Measurements from ENCODE around the gene SPTBN4.
A peak's percentile ranks its signal among the peaks of the same experiment; 100 is the strongest.
"Not testable (repeated sequence)": the region's sequence is repeated elsewhere in the genome, so short reads cannot be mapped to it uniquely, and the experiment has no call there.

Gene SPTBN4

GRCh38 chr19:40588110-40588854, 121.5 kb downstream of the SPTBN4 start:
- no peak for DNase-seq (ENCODE audit: low read depth in 2 of 2)

DNA sequence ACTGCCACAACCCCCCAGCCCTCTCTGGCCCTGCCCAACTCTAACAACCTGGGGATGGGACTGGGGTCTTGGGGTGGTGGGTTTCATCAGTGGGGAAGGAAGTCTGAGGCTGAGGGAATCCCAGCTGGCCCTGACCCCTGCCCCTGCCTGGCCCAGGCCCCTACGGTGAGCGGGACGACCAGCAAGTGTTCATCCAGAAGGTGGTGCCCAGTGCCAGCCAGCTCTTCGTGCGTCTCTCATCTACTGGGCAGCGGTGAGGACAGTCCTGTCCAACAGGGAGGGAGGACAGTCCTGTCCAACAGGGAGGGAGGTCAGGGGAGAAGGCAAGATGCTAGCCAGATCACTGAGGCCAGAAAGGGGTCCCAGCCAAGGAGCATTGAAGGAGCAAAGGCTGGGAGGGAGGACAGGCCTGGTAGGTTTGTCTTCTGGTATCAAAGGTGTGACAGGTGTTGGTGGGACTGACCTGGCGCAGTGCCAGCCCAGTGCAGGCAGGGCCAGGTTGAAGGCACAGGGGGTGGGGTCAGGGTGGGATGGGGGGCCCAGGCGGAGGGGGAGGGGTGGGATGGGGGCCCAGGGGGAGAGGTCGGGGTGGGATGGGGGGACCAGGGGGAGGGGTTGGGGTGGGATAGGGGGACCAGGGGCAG, 122.2 kb downstream of the SPTBN4 start:
- DNase-seq (ENCODE audit: low read depth in 2 of 2) = no peak

DNA sequence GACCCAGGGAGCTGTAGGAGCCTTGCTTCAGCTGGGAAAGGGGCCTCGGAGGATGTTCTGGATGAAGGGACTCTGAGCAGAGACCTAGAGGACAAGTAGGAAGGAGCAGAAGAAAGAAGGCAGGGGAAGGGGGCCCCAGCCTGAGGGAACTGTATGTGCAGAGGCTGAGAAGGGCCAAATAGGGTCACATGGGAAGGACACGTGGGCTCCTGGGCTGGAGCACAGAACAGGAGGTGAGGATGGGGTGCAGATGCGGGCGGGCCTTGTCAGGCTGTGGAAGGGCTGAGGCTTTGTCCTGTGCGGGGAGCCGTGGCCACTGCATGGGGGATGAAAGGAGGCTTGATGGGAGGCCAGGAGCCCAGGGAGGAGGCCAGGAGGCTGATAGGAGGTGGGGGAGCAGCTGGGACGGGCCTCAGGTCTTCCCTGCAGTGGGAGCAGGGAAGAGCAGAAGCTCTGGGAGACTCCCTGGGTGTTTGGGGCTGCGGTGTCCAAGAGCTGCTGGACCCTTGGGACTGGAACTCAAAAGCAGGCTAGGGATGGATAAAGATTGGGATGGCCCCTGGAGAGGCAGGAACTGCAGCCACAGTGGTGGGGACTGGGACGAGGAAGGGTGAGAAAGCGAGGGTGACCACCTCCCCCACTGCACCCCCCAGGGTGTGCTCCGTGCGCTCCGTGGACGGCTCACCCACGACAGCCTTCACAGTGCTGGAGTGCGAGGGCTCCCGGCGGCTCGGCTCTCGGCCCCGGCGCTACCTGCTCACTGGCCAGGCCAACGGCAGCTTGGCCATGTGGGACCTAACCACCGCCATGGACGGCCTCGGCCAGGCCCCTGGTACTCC, 123.0 kb downstream of the SPTBN4 start:
- no peak for DNase-seq (ENCODE audit: low read depth in 2 of 2)

- DNase-seq (ENCODE audit: low read depth in 2 of 2) = no peak
Measured at GRCh38 chr19:40590464-40591265, 123.9 kb downstream of the SPTBN4 start.

- DNase-seq (ENCODE audit: low read depth in 2 of 2) = not testable (repeated sequence)
Measured at GRCh38 chr19:40591724-40592123, 124.9 kb downstream of the SPTBN4 start.

- no peak for DNase-seq (ENCODE audit: low read depth in 2 of 2)
Measured at GRCh38 chr19:40592170-40592569, 125.4 kb downstream of the SPTBN4 start.

DNA sequence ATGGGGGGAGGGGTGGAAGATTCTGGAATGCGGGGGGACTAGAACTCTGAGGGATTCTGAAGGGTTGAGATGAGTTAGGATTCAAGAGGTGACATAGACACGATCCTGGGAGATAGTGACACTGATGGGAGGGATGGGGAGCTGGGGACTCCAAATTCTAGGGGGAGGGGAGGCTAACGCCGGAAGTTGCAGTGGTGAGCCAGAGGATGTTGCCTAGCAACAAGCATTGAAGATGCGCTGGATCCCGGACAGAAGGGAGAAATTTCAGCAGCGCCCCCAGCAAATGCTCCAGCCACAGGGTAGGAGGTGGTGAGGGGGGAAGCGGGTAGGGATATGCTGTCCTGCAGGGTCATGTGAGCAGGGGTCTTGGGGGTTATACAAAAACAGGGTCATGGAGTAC, 127.5 kb downstream of the SPTBN4 start:
- DNase-seq (ENCODE audit: low read depth in 2 of 2) = no peak

DNA sequence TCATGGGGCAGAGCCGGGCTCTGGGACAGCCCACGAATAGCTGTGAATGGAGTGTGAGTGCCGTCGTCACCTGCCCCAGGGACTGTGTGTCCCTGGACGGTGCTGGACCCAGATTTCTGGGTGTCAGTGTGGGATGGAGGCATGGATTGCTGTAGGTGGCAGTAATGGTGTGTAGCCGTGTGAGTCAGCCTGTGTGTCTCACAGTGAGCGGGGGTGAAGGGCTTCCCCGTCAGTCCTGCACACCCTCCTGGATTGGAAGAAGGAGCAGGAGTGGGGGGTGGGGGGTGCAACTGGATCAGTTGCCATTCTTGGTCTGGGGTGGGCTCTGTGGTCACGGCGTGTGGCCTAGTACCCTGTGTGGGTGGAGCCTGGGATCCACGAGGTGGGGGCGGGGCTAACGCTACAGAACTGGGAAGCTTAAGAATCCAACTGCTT, 127.9 kb downstream of the SPTBN4 start:
- no peak for DNase-seq (ENCODE audit: low read depth in 2 of 2)

- DNase-seq (ENCODE audit: low read depth in 2 of 2) = no peak
Measured at GRCh38 chr19:40596608-40597328, 130.0 kb downstream of the SPTBN4 start.

DNA sequence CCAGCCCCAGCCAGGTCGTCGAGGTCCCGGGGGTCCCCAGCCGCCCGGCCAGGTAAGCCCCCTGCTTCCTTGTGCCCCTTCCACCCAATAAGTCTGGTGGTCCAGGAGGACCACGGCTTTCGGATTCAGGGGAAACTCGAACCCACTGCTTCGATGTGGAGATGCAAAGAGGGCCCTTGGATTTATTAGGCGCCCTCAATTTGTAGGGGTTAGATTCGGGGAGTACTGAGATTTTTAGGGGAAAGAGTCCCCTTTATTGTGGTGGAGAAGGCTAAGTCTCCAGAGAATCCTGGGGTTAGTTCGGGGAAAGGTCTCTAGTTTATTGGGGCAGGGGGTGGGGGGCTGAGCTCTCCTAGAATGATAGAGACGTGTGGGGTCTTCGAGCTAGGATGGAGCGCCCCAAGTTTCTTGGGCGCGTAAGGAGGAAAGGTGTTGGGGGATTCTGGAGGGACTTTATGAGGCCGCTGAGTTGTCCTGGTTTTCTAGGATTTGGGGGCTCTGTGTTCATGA, 130.6 kb downstream of the SPTBN4 start:
- DNase-seq (ENCODE audit: low read depth in 2 of 2) = no peak

DNA sequence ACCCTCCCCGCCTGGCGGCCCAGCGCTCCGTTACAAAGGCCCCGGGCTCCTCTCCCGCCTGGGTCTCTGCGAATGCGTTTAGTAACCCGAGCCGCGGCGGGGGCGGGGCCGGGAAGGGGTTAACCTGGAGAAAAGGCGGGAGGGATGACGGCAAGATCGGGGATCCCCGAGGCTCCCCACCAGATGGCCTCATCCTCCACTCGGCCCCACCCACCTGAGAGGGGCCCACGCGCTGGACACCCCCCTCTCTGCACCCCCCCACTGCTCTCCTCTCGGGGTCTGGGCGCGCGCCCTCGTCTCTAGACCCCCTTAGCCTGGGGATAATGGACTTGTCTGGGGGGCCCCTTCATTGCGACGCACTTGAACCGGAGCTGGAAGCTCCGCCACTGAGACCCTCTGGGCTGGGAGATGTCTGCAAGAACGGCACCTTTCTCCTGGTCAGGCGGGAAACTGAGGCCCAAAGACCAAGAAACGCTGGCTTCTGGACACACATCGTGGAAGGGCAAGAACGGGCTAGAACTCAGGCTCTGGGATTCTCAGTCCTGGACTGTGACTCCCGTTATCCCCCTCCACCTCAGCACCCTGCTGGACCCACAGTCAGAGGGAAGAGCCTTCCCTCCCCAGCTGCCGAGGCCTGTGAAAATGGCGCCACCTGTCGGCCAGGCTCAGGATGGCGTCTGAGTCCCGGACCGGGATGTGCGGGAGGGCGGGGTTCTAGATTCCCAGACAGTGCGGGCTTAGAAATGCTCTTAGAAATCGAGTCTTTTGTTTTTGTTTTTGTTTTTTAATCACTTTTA, 131.5 kb downstream of the SPTBN4 start:
- peak; percentile 81 to 82 for DNase-seq (ENCODE audit: low read depth in 2 of 2)

- no peak for DNase-seq (ENCODE audit: low read depth in 2 of 2)
Measured at GRCh38 chr19:40598918-40599307, 132.1 kb downstream of the SPTBN4 start.

DNA sequence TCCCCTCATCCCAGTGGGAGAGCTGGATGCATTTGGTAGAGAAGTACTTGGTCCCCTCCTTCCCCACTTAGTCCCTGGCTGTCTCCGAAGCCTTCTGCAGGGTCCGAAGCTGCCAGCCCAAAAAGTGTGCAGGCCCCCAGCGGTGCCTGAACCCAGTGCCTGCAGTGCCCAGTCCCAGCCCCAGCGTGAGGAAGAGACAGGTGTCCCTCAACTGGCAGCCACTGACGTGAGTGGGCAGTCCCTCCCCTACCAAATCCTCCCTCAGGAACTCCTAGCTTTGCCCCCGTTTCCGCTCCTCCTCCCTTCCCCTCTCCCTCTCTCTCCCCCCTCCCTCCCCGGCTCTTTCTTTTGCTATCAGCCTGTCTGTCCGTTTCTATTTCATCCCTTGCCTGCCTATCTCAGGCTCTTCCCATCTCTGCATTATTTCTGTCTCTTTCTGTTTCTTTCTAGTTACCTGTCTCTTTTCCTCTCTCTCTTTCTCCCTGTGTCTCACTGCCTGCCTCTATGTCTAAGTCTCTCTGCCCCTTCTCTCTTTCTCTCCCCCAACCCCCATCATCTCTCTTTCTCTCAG, 132.6 kb downstream of the SPTBN4 start:
- DNase-seq (ENCODE audit: low read depth in 2 of 2) = no peak

DNA sequence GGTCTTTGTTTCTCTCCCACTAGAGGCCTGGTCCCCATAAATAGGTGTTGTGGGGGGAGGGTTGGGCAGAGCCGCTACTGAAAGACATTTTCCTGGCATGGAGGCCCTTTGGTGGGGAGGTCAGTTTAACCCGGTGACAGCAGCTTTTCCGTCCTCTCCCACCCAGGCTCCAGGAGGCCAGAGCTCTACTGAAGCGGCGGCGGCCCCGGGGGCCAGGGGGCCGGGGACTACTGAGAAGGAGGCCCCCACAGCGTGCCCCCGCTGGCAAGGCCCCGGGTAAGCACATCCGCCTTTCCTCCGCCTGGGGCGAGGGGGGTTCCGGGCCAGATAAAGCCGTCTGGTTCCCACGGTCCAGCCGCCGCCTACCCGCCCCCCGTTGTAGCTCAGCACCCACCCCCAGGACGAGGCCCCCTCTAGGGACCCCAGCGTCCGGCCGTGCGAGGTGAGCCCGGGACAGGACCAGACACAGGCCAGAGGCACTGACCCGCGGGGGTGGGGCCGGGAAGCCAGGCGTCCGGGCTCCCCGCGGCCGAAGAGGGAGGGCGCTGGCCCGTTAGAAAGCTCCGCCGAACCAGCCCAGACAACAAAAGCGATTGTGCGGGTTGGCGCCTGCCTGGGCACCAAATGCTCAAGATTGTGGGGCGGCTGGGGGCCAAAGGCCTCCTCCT, 133.2 kb downstream of the SPTBN4 start:
- DNase-seq (ENCODE audit: low read depth in 2 of 2) = no peak

- DNase-seq (ENCODE audit: low read depth in 2 of 2) = no peak
Measured at GRCh38 chr19:40600570-40601133, 133.9 kb downstream of the SPTBN4 start.

DNA sequence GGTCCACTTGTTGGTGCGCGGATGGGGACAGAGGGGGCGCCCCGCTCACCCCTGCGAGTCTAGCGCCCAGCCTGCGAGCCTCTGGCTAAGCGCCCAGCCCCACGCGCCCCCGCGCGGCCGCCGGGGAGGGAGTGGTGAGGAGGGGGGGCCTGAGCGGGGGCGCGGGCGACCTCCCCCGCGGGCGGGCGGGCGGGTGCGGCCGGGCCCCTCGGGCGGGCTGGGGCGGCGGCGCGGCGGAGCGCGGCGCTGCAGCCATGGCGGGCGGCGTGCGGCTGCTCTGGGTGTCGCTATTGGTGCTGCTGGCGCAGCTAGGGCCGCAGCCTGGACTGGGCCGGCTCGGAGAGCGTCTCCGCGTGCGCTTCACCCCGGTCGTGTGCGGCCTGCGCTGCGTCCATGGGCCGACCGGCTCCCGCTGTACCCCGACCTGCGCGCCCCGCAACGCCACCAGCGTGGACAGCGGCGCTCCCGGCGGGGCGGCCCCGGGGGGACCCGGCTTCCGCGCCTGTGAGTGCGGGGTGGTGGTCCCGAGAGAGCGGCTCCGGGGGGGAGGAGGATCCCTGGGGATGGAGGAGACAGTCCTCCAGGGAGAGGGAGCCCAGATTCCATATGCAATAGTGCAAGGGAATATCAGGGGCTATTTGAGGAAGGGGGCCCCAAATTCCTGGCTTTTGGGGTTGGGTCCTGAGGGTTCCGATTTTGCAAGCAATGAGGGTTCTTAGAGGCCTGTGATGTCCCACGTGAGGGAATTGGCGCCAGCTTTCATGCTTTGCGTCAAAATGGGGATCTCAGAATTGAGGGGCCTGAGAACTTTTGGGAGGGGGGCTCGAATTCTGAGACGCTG, 134.6 kb downstream of the SPTBN4 start, which contains the start of gene LTBP4:
Gene LTBP4 (plus strand): TSS at position 236 of the 841 bp plus-strand sequence. CDS start 19 bp downstream, at position 255.
- no peak for DNase-seq (ENCODE audit: low read depth in 2 of 2)

GRCh38 chr19:40603071-40603388, 136.2 kb downstream of the SPTBN4 start:
- no peak for DNase-seq (ENCODE audit: low read depth in 2 of 2)
